Measurements from ENCODE around the gene CBX4.

The CBX4 gene

DNA sequence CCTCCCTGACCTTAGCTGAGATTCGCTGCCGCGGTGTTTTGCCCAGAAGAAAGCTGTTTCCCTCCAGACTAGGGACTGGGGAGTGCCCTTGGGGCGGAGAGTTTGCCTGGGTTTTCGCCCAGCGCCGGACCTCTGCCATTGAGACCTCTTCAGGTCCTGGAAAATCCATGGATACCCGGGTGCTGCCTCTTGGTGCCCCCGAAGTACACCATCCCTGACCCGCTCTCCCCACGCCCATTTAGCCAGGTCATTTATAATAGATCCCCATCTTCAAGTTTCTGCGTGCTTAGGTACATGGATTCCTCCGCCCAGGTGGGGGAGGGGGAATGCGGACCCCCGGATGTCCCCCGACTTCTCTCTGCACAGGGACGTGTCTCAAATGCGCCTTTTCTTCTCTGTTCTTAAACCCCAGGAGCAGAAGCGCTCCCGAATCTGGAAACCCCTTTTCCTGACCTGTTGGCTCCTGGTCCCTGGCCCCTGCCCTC lies 27.3 kb downstream of the CBX4 start:
- DNase-seq = no peak

DNA sequence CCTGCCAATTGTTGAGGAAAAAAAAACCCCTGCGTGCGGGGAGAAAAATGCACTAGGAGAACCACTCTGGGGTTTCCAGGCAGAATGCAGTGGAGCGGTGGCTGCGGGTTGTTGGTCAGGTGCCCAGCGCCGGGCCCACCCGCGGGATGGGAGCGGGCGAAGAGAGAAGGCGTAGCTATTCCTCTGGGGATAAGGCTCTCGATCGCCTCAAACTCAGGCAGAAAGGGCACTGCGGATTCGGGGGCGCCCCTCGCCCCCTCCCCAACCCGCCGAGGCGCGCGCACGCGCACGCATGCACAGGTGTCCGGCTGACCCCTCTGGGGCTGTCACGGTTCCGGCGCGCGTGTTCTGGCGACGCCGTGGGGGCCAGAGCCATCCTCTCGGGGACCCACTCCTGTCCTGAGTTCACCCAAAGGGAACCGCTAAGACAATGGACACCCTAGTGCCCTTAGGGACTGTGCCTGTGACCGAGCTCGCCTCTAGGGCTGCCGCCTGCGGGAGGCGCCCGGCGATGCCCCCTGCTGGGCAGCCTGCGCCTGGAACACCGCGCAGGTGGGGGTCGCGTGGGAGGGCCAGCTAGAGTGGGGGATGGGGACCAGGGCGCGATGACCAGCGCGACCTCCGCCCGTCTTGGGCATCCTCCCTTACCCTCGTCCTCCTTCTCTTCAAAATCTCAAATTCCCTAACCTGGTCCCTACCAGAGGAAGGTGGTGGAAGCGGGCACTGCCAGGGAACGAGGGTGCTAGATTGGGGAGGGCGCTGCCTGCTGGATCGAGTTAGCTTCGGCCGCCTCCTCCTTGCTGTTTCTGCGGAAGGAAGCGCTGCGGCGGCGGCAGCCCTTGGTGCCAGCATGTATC lies 28.0 kb downstream of the CBX4 start:
- DNase-seq = no peak

DNA sequence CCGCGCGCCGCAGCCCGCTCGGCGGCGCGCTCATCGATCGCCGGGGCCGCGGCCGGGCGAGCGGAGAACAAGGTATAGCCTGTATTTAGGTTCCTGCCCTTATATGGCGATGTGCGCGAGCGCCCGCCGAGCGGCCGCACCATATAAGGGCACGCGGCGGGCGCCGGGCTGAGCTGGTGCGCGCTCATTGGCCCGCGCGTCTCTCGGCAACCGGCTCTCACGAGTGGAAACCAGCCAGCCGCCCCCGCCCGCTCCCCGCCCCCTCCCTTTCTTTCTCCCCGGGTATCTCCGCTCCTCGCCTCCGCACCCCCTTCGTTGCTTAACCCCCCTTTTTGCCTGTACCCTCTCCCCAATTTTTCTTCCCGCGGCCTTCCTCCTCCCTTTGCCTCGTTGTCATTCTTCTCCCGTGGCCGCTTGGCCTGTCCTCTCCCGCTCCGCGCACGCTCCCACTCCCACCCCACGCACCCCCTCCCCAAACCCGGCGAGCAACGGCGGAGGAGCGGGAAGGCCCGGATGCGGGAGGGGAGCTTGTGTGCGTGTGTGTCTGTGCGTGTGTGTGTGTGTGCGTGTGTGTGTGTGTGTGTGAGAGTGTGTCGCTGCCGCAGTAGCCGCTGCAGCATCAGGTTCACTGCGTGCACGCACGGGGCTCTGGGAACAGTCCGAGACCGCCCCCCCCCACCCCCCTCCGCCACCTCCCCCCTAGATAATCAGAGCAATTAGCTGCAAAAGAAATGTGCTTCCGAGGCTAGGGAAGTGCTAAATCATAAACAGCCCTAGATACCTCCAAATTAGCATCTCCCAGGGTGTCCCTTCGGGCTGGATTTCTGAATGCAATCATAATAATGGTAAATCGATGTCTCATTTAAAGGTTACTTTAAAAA lies 28.9 kb downstream of the CBX4 start:
- peak; percentile 80 to 83 for DNase-seq

DNA sequence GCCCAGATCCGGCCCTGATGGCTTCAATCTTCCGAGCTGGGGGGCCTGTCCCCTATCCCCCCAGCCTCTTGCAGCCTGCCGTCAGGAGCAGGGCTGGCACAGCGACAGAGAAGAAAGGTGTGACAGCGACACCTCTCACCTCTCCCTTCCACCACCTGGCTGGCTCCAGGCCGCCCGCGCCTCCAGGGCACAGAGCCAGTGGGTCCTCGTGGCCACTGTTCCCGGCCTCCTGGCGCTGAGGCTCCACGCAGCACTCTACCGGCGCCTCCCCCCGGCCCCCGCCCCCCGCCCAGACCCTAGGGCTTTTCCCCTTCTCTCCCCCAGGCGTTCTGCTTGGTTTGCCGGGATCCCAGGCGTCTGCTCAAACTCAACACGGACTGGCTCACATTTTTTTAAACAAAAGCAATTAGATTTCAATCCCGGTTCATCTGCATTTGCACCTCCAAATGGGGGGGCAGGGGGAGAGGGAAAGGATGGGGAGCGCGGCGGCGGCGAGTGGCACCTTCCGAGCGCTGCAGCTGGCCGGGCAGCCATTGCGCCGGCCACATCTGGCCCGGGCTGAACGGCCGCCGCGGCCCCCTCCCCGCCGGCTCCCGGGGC lies 29.6 kb downstream of the CBX4 start:
- DNase-seq = no peak

- DNase-seq = no peak
Observed at GRCh38 chr17:79808763-79809529, 30.3 kb downstream of the CBX4 start.

DNA sequence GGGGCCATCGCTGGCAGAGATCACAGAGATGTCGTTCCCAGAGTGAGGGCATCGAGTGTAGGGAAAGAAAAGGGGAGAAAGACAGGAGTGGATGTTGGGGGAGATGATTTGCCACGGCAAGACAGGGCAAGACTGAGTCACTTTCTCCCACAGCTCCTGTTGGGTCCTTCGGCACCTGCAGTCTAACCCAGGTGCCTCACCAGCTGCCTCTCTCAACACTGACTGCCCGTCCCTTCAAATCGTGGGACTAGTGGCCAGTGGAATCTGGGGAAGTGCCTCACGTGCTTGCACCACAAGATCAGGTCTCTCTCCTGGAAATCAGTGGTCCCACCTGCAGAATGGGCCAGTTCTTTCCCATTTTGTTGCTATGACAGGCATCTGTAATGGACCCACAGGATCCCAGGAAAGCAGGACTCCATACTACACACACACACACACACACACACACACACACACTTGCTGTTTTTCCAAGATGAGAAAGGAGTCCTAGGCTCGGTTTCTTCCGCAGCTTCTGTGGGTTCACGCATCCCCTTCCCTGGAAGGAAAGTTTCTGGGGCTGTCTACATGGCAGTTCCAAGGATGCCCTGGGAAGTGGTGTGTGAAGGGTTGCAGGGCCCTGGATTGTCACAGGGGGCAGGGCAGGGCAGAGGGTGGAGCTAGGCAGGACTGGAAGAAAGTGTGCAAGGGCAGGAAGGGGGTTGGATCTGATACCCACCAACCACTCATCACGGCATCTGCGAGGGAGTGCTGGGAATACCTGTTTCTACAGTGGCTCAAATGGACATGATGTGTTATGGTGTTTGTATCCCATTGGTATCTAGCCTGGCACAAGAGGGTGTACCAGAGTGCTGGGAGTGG lies 32.1 kb downstream of the CBX4 start:
- no peak for DNase-seq

- DNase-seq = no peak
Observed at GRCh38 chr17:79806446-79806760, 32.8 kb downstream of the CBX4 start.

DNA sequence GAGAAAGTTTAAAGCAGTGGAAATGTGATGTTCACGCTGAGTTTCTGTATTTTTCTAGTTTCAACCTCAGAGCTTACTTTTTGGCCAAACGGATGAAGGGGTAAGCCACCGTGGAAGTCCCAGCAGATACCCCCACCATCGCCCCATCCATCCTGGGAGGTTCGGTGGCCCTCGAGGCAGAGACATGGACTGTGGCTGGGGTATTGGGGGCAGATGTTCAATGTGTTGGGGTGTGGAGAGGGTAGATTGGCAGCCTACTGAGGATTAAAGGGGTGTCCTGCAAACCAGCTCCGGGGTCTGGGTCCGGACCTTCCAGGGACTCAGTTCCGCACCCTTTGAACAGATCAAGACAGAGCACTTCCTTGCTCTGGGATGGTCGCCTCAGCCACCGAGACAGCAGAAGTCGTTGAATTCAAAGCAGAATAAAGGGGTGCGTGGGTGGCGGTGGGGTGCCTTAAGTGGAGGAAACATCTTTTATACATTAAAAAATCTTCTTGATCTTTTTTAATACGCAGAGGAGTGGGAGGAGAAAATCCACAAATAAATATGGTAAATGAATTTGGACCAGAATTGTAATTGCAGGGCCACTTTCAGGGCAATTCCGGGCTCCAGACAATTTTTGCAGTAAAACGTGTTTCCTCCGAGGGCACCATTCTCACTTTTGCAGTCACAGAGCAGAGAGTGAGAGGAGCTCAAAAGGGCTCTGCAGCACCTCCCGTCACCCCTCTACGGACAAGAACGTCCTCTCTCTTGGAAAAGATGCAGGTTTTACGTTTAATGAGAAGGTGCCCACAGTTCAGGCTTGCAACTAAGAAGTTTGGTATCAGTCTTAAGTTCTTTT lies 34.2 kb downstream of the CBX4 start:
- DNase-seq = no peak

- DNase-seq = peak; percentile 61 to 69
Observed at GRCh38 chr17:79803997-79804855, 35.0 kb downstream of the CBX4 start.

GRCh38 chr17:79803421-79803996 lies 35.7 kb downstream of the CBX4 start:
- DNase-seq = no peak

DNA sequence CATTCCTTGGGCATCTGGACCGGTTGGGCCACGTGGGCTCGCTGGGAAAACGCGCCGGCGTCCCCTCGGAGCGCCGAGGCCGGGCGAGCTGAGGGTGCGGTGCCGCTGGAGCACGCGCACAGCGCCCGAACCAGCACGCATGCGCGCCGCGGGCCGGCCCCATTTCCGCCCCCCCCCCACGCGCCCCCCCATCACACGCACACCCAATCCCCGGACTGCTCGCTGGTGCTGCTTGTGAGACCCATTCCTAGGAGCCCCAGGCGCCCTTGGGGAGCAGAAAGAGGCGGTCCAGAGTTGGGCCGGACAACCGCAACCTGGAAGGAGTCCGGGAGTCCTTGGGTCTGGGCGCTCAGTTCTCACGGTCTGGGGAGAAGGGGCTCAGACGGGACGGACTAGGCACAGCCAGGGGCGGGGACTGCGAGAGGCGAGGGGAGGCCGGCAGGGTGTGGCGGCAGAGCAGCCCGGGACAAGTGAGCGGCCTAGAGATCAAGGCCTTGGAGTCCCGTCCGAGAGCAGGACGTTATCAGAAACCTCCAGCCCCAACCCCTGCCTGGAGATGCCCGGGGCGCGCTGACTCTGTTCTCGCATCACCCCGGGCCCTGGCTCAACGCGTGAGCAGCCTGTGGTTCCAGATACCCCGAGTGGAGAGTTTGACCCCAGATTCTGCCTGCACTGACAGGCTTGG lies 36.4 kb downstream of the CBX4 start:
- no peak for DNase-seq

- DNase-seq = no peak
Observed at GRCh38 chr17:79802039-79802735, 37.1 kb downstream of the CBX4 start.

DNA sequence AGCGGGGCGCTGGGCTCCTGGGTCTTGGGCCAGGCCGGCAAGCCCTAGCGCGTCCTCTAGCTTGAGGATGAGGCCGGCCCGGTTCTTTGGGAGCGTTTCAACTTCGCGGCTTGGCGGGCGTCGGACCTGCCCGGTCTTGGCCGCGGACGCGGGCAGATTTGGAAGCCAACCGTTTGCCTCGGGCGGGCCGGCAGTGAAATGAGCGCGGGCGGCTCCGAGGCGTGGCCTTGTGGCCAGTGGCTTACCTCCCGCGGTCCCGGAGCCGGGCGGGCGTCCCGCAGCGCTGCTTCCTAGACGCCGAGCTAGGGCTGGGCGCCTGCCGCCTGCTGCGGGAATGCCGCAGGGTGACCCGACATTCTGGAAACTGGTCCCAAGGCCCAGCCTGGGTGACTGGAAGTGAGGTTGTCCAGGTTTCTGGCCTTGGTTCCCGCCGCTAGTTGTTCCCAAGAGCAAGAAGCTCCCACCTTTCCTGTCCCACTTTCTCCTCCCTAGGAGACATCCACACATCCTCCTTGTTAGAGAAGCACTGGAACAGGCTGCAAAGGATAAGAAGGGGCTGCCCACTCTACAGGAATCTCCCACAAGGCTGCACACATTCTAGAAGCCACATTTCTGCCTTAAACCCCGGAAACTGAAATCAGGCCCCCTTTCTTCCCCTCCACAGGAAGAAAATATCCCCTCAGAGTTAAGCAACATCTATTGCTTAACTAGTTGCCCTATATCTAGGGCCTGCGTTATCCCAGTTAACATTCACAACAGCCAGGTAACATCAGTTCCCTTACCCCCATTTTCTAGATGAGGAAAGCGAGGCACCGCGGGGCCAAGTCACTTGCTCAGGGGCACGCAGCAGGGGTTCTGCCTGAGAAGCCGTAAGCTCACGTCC lies 37.8 kb downstream of the CBX4 start:
- no peak for DNase-seq

DNA sequence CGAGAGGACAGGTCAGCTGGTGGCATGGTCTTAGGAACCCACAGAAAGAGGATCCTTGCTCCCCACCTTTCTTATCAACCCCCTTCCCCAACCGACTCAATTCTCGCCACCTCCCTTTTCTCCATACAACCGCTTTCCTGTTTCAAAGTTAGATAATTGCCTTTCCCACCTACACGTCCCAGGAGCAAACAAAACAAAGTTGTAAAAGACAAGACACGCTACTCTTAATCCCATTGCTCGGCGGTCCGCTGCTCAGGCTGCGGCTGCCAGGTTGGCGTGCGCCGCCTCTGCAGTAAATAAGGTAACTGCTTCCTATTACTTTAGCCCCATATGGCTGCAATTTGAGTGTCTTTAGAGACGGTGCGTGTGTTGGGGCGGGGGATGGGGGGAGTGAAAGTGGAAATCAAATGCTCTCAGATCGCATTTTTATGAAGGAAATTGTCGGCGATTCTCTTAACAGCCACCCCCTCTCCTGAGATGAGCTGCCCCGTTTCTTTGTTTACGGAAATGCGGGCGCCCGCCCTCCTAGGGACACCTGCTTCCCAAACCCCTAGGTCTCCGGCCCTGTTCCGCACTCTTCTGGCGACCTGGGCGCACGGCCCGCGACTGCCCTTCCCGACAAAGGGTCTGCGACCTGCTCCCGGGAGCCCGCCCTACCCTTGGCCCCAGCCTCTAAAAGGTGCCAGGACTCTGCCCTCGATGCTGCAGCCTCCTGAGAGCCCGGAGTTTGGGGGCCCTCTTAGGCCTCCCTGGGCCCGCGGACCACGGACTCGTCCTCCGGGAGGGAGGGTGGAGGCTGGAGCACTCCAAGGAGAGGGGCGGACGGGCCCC lies 38.7 kb downstream of the CBX4 start:
- no peak for DNase-seq

- DNase-seq = no peak
Observed at GRCh38 chr17:79799538-79800324, 39.5 kb downstream of the CBX4 start.

All from activated CD4-positive, alpha-beta T cell treated with anti-CD3 and anti-CD28 coated beads, Interleukin-2, amount 50 U/mL, for 4 hours (primary cell).